ENCODE measurements around the gene ZNF239.
A peak's percentile ranks its signal among the peaks of the same experiment; 100 is the strongest.
"Not testable (repeated sequence)": the region's sequence is repeated elsewhere in the genome, so short reads cannot be mapped to it uniquely, and the experiment has no call there.

The ZNF239 gene

DNA sequence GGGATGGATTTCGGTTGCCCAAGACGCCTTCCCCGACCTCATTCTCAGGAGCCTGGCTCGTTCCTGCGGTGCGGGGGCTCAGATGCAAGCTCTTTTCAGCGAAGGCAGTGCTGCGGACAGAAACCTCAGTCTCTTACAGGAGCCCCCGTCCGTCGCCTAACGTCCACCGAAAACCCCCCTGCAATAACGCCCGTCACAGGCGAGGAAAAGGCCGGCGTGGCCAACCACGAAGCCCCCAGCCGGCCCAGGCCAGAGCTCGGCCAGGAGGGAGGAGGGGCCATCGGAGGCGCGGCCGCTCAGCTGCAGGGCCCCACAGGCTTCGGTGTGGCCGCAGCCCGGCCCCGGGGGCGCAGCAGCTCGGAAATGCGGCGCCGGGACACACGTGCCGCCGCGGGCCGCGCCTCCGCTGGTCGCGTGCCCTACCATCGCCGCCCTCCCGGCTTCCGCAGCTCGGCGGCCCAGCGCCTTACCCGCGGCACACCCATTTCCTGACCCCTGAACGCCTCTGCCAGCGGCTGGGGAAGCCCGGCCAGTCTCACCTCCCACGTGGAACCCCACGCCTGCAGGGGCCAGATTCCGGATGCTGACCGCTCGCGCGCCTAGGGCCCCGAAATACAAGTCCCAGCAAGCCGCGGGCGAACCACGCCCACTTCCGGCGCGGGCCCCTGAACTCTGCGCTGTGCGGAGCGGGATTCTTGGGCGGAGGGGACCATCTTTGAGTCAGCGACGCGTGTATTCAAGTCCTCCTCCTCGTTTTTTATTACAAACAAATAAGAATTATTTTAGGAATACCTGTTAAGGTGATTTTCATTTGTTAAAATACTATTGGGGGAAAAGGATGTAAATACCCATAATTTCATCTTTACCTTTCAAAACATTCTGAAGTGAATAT, at the start of gene ZNF239:
ZNF239 (minus strand) TSS at position 616 of the 892 bp plus-strand sequence. CDS start 16,537 bp downstream, outside the sequence.
- peak; percentile 60 for DNase-seq

DNA sequence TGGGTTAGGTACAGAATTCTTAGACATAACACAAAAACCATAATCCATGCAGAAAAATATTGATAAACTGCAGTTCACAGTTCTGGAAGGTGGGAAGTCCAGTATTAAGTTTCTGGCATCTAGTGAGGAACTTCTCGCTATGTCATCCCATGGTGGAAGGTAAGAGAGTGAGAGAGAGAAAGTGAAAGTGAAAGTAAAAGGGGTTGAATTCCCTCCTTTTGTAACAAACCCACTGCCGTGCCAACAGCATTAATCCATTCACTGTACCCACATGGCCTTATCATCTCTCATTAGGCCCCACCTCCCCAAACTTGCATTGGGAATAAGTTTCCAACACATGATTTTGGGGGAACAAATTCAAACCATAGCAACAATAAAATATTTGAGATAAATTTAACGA, 48.9 kb upstream of the ZNF239 start:
- DNase-seq: peak in 1 of 2 experiments; percentile 17

DNA sequence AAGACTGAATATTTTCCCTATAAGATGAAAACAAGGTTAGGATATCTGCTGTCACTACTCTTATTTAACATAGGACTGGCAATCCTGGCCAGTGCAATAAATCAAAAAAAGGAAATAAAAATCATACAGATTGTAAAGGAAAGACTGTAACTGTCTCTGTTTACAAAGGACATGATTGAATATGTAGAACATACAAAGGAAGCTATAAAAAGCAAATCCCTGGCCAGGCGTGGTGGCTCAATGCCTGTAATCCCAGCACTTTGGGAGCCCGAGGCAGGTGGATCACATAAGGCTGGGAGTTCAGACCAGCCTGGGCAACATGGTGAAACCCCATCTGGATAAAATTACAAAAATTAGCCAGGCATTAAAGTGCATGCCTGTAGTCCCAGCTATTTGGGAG, 47.6 kb upstream of the ZNF239 start:
- DNase-seq: no peak

DNA sequence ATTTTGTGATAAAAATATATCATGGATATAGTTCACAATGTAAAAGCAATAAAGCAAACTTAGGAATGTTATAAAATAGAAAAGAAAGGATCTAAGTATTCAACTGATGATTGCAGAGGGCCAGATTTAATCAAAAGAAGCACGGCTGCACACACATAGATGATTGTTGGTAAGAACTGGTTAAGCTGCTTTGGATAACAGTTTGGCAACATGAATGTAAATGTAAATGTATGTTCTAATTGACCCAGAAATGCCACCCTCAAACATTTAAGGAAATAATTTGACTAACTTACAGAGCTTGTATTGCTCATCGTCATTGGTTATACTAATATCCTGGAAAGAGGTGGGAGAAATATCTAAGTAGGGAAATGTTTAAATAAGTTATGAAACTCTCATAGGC, 45.0 kb upstream of the ZNF239 start:
- no peak for DNase-seq

DNA sequence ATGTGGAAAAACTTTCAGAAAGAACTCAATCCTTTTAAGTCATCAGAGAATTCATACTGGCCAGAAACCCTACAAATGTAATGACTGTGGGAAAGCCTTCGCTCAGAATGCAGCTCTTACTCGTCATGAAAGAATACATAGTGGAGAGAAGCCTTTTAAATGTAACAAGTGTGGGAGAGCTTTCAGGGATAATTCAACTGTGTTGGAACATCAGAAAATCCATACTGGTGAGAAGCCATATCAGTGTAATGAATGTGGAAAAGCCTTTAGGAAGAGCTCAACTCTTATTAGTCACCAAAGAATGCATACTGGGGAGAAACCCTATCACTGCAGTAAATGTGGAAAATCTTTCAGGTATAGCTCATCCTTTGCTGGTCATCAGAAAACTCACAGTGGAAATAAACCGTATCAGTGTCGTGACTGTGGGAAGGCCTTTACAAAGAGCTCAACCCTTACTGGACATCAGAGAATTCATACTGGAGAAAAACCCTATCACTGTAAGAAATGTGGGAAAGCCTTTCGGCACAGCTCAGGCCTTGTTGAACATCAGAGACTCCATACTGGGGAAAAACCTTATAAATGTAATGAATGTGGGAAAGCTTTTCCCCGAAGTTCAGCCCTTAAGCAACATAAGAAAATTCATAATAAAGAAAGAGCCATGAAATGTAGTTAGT, 42.4 kb upstream of the ZNF239 start:
- DNase-seq: no peak

DNA sequence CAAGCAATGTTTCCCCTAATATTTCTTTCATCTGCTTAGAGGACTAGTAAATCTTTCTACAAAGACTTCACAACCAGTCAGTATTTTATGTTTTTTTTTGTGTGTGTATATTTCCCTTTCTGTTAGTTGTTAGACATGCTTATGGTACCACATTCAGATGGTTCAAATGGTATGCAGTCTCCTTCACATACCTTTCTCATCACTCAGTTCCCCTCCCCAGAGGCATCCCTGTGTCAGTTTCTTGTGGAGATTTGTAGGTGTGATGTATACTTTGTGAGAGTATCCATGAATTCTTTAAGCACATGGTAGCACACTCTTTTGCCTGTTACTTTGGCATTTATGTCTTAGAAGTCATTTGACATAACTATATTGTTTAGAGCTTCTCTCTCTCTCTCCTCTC, 36.2 kb upstream of the ZNF239 start:
- no peak for DNase-seq

DNA sequence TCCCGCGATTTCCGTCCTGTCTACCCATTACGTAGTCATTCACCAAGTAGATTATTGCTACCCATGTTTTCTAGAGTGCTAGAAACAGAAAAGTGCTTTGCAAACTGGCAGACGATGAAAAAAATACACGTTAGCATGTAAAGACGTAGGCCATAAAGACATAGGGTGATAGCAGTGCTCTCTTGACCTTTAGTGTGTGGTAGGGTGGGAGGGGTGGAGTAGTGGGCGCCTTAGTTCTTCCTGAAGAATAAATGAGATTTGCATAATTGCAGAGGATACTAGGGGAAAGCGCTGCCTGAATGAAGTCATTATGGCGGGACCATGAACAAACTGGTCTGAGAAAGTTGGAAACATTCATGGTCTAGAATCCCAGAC, 32.8 kb upstream of the ZNF239 start:
- no peak for DNase-seq

DNA sequence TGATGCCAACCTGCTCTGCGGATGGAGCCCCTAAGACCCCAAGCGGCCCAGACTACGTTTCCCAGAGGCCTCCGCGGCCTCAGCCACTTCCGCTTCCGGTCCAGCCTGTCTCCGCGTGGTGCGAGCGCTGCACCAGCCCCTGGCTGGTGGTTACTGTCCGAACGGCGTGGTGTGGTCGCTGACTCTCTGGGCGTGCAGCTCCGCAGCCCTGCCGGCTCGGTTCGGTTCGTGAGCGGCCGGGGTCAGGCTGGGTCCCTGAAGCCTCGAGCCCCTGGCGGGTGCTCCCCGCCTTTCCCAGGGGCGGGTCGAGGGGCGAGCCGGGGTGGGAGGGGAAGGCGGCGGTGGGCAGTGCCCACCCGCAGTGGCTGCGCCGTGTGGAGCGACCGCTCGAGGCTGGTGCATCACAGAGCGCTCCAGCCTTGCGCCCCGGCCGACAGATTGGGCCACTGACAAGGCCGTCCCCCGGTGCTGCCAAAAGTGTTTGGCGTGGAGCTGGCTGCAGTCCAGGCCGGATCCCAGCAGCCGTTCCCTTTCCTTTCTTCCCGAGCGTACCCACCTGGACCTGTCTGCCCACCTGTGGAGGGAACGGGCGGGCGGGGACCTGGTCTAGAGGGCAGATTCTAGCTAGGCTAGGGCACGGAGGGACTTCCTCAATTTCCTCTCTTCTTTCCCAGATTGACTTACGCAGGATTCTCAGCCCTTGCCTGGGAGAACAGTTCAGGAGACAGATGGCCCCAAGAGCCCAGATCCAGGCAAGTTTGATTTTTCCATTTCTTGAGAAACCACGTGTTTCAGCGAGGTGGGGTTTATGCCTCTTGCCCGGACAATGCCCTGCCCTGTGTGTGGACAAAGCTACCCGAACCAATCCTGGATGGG, 32.1 kb upstream of the ZNF239 start, which contains the start of gene ZNF485:
ZNF485 (plus strand) TSS at position 116 of the 876 bp plus-strand sequence; CDS start at position 729, 613 bp downstream.
- DNase-seq: peak; percentile 58 to 64

DNA sequence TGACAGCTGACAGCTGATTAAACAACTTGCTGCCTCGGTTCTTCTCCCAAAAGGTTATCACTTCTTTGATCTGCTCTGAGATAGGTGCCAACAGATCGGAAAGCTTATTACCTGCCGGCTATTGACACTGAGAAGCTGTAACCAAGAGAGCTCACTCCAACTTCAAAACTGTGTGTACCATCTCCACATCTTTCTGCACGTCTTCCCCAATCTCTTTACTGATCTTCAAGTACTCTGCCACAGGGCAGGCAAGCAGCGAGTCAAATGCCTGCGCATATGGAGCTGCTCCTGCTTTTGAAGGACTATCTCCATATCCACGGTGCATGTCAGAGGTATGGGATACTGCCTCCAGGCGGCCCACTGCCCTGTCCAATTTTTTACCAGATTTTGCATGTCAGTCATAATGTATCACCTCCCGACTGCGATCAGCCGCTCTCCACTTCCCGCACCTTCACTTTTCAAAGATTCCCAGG, 31.5 kb upstream of the ZNF239 start:
- no peak for DNase-seq

DNA sequence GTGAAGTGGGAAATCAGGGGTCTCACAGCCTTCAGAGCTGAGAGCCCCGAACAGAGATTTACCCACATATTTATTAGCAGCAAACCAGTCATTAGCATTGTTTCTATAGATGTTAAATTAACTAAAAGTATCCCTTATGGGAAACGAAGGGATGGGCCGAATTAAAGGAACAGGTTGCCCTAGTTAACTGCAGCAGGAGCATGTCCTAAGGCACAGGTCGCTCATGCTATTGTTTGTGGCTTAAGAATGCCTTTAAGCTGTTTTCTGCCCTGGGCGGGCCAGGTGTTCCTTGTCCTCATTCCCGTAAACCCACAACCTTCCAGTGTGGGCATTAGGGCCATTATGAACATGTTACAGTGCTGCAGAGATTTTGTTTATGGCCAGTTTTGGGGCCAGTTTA, 27.2 kb upstream of the ZNF239 start:
- not testable (repeated sequence) for DNase-seq

DNA sequence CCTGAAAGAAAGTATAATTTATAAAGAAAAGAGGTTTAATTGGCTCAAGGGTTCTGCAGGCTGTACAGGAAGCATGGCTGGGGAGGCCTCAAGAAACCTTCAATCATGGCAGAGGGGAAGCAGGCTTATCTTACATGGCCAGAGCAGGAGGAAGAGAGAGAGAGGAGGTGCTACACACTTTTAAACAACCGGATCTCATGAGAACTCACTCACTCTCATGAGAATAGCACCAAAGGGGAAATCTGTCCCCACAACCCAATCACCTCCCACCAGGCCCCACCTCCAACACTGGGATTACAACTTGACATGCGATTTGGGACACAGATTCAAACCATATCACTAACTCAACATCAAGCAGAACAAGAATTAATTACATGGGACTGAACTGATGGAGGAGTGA, 24.9 kb upstream of the ZNF239 start:
- DNase-seq: no peak

DNA sequence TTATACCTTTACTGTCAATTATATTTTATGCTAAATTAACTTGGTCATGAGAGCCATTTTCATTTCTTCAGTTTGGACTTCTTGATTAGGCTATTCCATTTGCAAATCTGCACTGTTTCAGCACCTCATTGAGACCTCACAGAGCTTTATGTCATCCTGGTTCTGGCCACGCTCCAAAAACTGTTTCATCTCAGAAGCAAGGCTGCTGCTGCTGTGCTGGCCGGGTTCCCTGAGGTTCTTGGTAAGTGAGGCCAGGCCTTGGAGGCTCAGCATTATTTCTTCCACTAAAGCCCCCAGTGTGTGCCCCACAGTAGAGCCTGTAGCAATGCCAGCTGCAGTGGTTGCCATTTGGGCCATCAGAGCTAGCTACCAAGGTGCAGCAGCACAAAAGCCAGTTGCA, 24.0 kb upstream of the ZNF239 start:
- DNase-seq: no peak

DNA sequence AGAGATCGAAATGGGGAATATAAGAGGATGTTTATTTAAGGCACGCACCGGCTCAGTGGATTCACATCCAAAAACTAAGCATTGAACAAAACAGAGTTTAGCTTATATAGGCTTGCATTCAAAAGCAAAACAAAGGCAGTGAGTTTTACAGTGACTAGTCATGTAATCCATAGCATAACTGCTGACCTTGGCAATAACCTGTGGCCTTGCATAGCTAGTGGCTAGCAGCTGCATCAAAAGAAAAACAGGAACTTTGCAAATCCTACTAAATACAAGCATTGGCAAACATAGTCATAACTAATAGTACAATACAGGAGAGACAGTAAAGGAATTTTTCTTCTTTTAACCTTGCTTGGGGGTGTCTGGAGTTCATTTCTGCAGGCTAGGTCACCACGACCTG, 22.1 kb upstream of the ZNF239 start:
- DNase-seq: peak; percentile 27 to 54

DNA sequence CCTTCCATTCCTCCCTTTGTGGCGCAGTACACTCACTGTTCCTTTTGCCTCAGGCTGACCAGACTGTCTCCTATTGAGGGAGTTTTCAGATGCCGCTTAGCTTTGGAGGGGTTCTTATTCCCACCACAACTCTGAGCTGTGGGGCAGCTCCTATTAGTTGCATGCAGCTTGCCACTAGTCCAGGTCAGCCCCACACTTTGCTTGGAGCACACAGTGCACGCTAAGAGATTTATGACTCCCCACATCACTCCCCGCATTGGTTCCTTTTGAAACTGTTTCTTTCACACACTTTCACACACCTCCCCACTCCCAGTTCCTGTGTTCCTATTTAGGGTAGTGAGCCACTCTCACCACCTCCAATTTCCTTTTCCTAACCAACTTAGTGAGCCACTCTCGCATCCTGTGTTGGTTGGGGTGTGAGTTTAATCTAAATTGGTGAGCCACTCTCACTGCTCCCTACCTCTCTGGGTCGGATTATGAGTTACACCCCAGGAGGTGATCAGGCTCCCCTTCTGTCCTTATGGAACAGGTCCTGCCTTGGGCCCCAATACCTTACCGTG, 21.4 kb upstream of the ZNF239 start:
- no peak for DNase-seq

DNA sequence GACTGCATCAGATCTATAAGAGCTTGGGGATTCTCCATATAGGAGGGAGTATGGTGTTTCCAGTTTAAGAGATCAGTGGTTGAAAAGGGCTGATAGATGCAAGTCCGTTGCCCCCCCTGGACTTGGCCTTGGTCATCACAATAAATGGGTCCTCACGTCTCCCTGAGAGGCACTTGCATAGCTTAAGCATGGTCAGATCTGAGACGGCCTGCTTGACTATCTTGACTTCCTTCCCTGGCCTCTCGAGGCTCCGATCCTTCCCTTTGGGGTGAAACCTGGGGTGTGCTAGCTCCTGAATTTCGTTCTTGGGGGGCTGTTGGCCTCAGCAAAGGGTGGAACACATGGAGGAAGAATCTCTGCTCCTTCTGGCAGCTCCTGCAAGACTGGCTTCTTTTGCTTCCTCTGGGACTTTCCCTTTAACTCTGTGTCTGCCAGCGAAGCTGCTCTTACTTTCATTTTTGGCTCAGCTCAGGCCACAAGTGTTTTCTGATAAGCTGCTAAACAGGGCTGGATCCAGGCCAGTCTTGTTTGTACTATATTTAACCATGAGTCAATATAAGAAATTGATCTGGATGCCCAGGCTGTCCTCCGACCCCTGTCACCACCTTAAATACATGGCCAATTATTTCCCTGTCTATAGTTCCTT, 20.7 kb upstream of the ZNF239 start:
- no peak for DNase-seq

DNA sequence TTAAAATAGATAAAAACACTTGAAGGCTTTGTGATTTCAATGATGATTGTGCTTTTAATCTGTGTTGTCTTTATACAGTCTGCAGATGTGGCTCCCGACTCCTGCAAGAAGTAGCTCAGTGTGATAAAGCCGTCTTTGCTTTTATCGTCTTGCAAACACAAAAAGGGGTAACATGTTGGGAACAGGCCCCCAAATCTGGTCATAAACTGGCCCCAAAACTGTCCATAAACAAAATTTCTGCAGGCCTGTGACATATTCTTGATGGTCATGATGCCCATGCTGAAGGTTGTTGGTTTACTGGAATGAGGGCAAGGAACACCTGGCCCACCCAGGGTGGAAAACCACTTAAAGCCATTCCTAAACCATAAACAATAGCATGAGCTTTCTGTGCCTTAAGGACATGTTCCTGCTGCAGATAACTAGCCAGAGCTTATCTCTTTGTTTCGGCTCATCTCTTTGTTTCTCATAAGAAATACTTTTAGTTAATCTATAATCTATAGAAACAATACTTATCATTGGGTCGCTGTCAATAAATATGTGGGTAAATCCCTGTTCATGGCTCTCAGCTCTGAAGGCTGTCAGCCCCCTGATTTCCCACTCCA, 17.0 kb upstream of the ZNF239 start:
- DNase-seq: no peak

DNA sequence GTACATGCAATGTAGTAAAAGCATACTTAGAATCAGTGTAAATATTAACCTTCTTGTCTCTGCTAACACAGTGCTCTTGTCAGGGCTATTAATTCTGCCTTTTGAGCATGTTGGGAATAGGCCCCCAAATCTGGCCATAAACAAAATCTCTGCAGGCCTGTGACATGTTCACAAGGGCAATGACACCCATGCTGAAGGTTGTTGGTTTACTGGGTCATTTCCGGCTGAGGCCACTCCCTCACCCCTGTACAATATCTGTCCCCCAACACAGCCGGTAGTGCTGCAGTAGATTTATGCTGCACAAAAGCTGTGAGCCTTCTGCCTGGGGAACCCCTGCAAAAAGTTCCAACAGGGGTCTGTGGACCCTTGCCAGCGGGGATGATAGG, 12.3 kb upstream of the ZNF239 start:
- DNase-seq: not testable (repeated sequence)

DNA sequence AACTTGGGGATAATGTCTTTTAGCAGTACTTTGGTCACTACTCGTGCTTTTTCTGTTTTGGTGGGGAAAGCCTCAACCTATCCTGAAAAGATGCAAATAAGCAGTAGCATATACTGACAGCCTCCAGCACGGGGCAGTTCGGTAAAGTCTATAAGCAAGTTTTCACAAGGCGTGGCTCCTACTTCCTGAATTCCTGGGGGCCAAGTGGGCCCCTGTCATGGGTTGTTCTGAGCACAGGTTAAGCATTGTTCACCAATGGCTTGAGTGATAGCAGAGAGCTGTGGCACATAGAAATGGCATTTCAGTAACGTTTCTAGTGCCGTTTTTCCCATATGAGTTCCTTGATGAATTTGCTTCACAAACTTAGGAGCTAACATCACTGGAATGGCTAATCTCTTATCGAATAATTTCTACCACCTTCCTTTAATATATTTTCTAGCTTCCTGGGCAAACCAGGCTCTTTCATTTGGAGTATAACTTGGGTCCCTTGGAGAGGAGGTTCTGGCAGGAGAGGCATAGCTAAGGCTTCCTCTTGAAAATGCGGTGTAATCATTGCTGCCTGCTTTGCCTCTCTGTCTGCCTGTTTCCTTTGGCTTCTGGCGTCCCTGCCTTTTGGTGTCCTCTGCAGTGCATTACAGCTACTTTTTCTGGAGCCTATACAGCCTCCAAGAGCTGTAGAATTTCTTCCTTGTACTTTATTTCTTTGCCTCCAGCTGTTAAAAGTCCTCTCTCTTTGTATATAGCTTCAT, 11.7 kb upstream of the ZNF239 start:
- DNase-seq: no peak

DNA sequence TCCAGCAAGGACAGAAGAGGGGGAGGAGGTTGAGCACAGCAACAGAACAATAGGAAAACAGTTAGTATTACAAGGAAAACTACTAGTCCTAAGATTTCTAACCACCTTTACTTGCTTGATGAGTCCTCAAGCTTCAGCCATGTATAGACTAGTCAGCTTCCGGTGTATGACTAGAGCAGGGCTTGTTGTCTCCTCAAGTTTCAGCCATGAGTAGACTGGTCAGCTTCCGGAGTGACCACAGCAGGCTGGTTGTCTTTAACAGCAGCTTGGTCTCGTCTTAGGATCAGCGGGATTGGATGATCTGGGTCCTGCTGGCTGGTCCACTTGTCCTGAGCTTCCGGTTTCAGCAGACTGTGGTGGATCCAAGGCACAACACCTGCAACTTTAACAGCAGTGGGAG, 10.6 kb upstream of the ZNF239 start:
- no peak for DNase-seq

DNA sequence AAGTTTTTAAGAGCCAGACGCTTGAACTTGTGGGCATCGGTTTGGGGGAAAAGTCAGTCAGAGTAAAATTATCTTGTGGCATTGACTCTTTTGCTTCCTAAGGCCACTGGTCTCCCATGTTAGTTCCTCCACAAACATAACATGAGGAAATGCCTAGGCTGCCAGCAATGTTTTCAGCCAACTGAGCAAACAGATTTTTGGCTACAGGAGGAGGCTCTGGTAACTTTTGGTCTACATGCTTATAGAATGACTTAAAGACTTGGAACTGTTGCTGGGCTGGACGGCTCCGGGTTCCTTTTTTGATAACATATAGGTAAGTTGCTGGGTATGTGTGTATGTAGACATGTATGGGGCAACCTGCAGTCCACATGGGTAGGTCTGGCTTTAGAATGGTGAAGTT, 9.6 kb upstream of the ZNF239 start:
- no peak for DNase-seq

DNA sequence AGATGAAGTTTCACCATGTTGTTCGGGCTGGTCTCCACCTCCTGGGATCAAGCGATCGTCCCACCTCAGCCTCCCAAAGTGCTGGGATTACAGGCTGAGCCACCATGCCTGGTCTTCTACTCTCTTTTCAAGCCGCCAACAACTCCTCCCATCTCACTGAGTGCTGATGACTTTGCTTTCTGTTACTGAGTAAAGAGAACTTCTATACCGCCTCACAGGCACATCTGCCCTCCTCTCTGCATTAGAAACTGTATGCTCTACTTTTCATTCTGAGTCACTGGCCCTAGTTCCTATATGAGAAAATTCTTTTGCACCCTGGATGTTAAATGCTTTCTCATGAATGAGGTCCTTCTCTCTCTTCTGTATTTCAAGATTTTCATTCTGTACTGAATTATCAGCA, 2.2 kb upstream of the ZNF239 start:
- no peak for DNase-seq

All from AML-193 (cell line).